Glutamatergic neuron (in vitro differentiated cells): Measurements from ENCODE around the gene RAPGEF6. TPM values are rescaled to one million over a fixed set of nuclear protein-coding genes. Genes with fewer than 3 reads are reported as not detected.

Source experiments
- DNase-seq: peaks from one replicate; pipeline ENCODE4 v3.0.0; 2022
- H3K27ac Mint-ChIP-seq: one replicate; pipeline ENCODE4 v1.8.0; 2020; ENCODE audit warnings: mild to moderate bottlenecking, mixed read lengths, inconsistent platforms; ENCODE audit not compliant: unreplicated experiment
- H3K27me3 Mint-ChIP-seq: one replicate; pipeline ENCODE4 v1.8.0; 2020; ENCODE audit warnings: mild to moderate bottlenecking, moderate library complexity, mixed read lengths, inconsistent platforms; ENCODE audit not compliant: unreplicated experiment
- H3K36me3 Mint-ChIP-seq: one replicate; pipeline ENCODE4 v1.8.0; 2020; ENCODE audit warnings: mild to moderate bottlenecking, mixed read lengths, inconsistent platforms; ENCODE audit not compliant: unreplicated experiment
- H3K4me1 Mint-ChIP-seq: one replicate; pipeline ENCODE4 v1.8.0; 2020; ENCODE audit warnings: mild to moderate bottlenecking, low read depth, mixed read lengths, inconsistent platforms; ENCODE audit not compliant: unreplicated experiment
- H3K4me3 Mint-ChIP-seq: one replicate; pipeline ENCODE4 v1.8.0; 2020; ENCODE audit warnings: mild to moderate bottlenecking, mixed read lengths, inconsistent platforms; ENCODE audit not compliant: unreplicated experiment
- H3K9me3 Mint-ChIP-seq: one replicate; pipeline ENCODE4 v1.8.0; 2020; ENCODE audit warnings: mild to moderate bottlenecking, moderate library complexity, mixed read lengths, inconsistent platforms; ENCODE audit not compliant: unreplicated experiment
- total RNA-seq: library from RNA; stranded (reverse); fragmentation: NEBNext Ultra II Directional; extraction: Animal tissue kit (Norgen Biotek cat#: 25700); gene quantifications from one replicate; pipeline ENCODE4 v1.2.1, GENCODE V29; 2021; ENCODE audit not compliant: unreplicated experiment
- TF ChIP-seq, protein P1 (sequence below): fragments of 200-600 bp; sonication (generic); IDR thresholded peaks from one replicate; pipeline ENCODE4 v1.5.0; 2021; ENCODE audit not compliant: partially characterized antibody, unreplicated experiment

The RAPGEF6 gene
- total RNA-seq, 1 donor from 2014 or later: 278 TPM

GRCh38 chr5:131482617-131483016 lies 152.4 kb downstream of the RAPGEF6 start:
- peaks cover 3% of the 10 kb centered on the region for H3K36me3 Mint-ChIP-seq
- H3K4me1 Mint-ChIP-seq: peaks cover 8% of the 10 kb centered on the region
- TF ChIP-seq, protein P1, sequence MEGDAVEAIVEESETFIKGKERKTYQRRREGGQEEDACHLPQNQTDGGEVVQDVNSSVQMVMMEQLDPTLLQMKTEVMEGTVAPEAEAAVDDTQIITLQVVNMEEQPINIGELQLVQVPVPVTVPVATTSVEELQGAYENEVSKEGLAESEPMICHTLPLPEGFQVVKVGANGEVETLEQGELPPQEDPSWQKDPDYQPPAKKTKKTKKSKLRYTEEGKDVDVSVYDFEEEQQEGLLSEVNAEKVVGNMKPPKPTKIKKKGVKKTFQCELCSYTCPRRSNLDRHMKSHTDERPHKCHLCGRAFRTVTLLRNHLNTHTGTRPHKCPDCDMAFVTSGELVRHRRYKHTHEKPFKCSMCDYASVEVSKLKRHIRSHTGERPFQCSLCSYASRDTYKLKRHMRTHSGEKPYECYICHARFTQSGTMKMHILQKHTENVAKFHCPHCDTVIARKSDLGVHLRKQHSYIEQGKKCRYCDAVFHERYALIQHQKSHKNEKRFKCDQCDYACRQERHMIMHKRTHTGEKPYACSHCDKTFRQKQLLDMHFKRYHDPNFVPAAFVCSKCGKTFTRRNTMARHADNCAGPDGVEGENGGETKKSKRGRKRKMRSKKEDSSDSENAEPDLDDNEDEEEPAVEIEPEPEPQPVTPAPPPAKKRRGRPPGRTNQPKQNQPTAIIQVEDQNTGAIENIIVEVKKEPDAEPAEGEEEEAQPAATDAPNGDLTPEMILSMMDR: no peak
- H3K27ac Mint-ChIP-seq: no peak overlapping the region
- no peak overlapping the region for H3K4me3 Mint-ChIP-seq
- peaks cover 2% of the 10 kb centered on the region for H3K9me3 Mint-ChIP-seq
- no peak for DNase-seq
- H3K27me3 Mint-ChIP-seq: no peaks in the 10 kb centered on the region

DNA sequence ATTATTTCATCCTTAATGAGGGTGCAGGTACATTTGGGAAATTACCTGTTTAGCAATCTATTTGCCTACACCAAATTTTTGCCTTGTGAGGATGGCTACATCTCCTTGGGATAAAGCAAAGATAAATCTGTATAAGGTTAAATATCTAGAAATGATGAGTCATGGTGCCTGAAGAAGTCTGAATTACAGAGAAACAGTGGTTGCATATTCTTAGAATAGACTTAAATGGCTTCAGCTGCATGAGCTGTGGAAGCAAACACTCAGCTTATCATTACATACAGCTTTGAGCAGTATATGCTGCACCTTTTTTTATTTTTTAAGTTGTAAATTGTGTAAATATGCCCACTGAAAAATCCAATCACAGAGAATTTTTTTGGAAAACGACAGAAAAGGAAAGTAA lies 153.5 kb downstream of the RAPGEF6 start:
- peaks cover 2% of the 10 kb centered on the region for H3K9me3 Mint-ChIP-seq
- no peak for DNase-seq
- peaks cover 3% of the 10 kb centered on the region for H3K36me3 Mint-ChIP-seq
- H3K4me1 Mint-ChIP-seq: peaks cover 11% of the 10 kb centered on the region
- no peaks in the 10 kb centered on the region for H3K27me3 Mint-ChIP-seq
- H3K27ac Mint-ChIP-seq: no peak overlapping the region
- TF ChIP-seq, protein P1: no peak
- H3K4me3 Mint-ChIP-seq: no peak overlapping the region

DNA sequence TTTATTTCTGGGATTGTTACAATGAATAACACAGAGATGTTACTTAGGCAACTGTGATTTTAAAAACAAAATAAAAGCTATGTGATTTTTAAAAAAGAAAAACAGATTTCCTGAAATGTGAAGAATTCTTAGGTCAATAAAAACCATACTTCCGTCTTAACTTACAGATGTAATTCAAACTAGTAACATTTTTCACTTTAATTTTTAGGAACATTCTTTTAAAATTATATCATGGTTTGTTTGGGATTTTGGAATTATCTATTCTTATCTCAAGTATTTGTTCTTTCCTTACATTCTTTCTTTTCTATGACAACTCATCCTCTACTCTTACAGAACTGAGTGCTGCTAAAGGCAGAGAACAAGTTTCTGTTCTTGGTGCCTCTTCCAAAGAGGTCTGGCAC lies 159.5 kb downstream of the RAPGEF6 start:
- Mint-ChIP-seq H3K4me3 (no peak overlapping the region), H3K36me3 (peaks cover 3% of the 10 kb centered on the region), H3K9me3 (no peaks in the 10 kb centered on the region), H3K27me3 (peaks cover 2% of the 10 kb centered on the region), H3K27ac (no peak overlapping the region), H3K4me1 (peaks cover 11% of the 10 kb centered on the region)
- TF ChIP-seq, protein P1: no peak
- DNase-seq: no peak

GRCh38 chr5:131473731-131474130 lies 161.3 kb downstream of the RAPGEF6 start:
- H3K4me3 Mint-ChIP-seq: no peak overlapping the region
- H3K27ac Mint-ChIP-seq: no peak overlapping the region
- peaks cover 1% of the 10 kb centered on the region for H3K9me3 Mint-ChIP-seq
- peaks cover 11% of the 10 kb centered on the region for H3K4me1 Mint-ChIP-seq
- DNase-seq: no peak
- H3K36me3 Mint-ChIP-seq: no peaks in the 10 kb centered on the region
- TF ChIP-seq, protein P1: no peak
- H3K27me3 Mint-ChIP-seq: peaks cover 2% of the 10 kb centered on the region

GRCh38 chr5:131466171-131466766 lies 168.8 kb downstream of the RAPGEF6 start:
- peaks cover 5% of the 10 kb centered on the region for H3K9me3 Mint-ChIP-seq
- H3K4me3 Mint-ChIP-seq: no peak overlapping the region
- TF ChIP-seq, protein P1: no peak
- H3K27ac Mint-ChIP-seq: no peak overlapping the region
- no peak for DNase-seq
- no peaks in the 10 kb centered on the region for H3K4me1 Mint-ChIP-seq
- no peaks in the 10 kb centered on the region for H3K36me3 Mint-ChIP-seq
- no peaks in the 10 kb centered on the region for H3K27me3 Mint-ChIP-seq
